NCI-H69 (cell line): Measurements from ENCODE around the gene RFTN1.

Experiments used
- DNase-seq: peaks from one replicate; lab custom pipeline; 2025; lab: John Stamatoyannopoulos, UW

RFTN1 gene

DNA sequence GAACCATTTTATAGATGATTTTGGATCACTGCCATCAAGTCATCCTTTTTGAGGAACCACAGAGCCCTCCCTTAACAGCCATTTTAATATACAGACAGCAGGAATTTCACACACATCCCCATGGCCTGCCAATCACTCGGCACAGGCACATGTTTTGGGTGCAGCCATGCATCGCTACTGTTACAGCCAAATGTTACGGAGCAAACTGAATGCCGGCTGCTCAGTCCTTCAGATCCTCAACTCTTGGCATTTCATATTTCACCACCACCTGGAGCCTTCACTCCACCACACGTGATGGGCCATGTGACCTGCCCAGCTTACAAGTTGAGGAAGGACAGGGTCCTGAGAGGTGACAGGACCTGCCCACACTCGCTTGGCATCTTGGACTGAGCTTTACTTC, 157.7 kb downstream of the RFTN1 start:
- no peak for DNase-seq

DNA sequence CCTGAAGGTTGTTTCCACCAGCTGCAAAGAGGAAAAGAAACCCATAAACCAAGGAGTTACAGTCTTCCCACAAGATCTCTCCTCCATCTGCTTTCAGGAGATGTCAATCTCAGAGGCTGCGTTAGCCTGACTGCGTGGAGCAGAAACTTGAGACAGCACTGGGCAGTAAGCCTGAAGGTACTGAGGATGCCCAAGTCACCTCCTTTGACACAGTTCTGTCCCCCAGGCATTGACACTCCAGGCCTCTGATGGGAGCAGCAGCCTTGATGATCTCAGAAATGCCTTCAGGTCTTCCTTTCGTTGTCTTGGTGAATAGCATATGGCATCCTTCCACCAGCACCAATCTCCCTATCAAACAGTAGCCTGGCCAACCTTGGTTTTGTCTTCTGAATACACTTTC, 159.2 kb downstream of the RFTN1 start:
- no peak for DNase-seq

DNA sequence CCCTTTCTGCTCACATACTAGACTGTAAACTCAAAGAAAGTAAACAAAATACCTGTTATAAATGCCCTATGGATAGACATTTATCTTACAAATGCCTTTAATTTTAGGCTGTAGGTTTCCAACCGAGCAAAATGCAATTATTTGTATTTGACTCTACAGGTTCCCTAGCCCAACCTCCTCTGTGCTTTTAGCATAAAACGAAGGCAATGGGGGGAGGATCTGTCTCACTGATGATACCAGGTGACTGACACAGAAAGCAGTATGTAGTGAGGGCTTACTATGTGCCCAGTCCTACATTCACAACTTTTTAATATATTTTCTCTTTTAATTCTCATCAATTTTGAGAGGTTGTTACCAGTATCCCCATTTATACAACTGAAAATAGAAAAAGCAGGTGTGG, 161.1 kb downstream of the RFTN1 start:
- peak; percentile 67 for DNase-seq

DNA sequence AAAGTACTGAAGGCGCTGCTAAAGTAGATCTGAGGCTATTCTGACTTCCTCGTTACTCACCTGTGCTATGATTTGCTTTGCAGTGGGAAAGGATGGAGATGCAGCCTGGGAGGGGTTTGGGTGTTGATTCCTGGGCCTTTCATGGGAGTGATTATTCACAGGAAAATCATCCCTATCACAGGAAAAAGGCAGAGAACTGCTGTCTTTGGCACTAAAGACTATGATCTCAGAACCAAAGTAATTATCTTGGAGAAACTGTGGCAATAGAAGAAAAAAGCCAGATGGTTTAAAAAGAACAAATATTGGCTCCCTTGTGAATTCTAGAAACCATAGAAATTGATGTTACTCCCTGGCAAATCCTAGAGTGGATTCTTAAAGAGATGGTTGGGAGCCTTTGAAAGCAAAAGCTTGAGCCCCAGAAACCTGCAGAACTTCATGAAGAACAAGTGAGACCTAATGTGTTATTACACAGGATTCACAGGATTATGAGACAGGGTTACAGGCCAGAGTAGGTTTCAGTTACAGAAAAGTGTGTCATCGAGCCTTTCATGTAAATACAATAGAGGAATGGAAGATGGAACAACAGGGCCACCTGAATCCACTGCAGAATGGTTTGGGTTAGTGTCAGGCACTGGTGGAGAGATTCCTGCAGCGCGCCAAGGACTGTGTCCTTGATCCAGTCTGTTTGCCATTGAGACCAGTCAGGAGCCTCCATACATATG, 162.7 kb downstream of the RFTN1 start:
- peak; percentile 69 for DNase-seq

DNA sequence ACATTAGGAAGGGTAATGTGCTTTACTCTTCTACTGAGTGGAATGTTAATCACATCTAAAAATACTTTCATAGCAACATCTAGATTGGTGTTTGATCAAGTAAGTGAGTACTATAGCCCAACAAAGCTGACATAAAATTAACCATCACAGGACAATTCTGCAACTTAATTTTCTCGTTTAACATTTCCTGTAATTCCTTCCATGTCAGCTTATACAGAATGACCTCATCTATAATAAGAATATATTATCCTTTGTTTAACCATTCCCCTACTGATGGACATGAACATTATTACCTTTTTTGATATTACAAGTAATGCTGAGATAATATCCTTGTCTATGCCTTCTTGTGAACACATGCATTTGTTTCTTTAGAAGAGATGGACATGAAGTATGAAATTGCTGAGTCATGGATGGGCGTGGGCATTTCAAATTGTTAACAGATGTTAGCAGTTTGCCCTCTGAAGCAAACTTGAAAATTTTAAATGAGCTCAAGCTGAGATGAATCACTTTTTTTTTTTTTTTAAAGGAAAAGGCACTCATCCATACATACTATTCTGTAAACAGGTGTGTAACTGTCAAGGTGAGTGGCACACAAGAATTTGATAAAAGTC, 163.4 kb downstream of the RFTN1 start:
- peak; percentile 73 for DNase-seq

DNA sequence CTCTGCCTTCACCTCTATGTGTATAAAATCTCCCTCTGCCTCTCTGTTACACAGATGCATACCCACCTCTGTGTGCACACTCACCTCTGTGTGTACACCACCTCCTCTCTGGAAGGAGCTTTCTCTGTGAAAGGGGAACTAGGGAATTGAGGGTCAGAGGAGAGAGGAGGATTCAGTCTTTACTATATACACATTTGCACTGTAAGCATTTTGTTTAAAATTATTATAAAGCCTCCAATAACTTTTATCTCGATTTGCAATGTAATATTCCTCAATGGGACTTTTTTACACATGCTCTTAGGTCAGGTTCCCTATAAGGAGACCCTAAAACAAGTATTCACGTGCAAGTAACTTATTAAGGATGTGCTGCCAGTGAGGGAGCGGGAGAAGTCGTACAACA, 166.0 kb downstream of the RFTN1 start:
- no peak for DNase-seq

DNA sequence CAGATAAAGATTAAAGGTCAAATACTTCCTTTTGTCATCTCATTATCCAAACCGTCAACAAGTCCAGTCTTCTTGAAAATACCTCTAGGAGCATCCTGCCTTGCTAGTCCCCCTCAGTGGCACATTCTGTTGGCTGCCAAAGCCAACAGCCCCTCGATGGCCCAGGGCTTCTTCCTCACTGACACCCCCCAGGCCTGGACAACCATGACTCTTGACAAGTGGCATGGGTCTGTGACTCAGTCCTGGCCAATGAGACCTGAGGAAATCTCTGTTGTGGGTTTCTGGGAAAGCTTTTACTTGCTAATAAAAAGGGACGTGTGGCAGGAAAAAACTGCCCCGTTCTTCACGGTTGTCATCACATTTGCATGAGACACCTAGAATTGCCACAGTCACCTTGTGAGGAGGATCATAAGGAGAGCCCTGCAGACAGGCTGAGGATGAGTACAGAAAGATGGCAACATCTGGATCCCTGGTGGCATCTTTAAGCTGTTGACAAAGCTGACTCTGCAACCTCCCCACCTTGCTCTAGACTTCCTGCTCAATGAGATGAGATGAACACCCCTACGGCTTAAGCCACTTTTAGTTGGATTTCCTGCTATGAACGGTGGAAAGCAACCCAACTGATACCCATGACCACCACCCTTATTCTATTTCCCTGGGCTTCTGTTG, 167.0 kb downstream of the RFTN1 start:
- no peak for DNase-seq

DNA sequence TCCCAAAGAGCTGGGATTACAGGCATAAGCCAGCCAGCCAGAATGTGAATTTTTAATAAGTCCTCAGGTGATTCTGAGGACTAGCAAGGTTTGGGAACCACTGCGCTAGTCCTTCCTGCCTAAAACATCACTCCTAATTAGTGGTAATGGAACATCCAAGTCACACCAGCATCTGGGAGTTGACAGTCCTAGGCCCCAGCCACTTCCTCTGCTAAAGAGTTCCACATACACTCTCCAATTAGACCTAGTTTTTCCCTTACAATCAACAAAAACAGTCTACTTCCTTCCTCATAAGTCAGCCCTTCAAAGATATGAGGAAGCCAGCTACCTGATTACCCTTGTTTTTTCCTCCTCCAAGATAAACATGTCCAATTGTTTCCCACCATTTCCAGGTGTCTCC, 170.4 kb downstream of the RFTN1 start:
- DNase-seq, result no peak

DNA sequence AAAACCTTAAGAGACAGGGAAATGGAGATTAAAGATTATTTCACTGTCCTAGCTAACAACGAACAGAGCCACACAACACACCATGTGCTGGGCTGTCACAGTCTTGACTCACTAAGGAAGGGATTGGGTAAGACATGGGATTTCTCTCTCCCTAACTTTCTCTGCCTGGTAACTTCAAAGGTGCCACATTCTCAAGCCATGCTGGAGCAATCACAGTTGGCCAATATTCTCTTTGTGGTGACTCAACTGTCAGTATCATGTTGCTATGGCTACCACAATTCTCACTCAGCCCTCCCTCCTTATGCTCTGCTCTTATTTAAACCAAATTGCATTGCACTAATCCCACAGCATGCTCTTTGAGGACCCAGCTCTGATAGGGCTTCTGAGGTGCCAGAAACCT, 174.5 kb downstream of the RFTN1 start:
- DNase-seq, result peak; percentile 51

DNA sequence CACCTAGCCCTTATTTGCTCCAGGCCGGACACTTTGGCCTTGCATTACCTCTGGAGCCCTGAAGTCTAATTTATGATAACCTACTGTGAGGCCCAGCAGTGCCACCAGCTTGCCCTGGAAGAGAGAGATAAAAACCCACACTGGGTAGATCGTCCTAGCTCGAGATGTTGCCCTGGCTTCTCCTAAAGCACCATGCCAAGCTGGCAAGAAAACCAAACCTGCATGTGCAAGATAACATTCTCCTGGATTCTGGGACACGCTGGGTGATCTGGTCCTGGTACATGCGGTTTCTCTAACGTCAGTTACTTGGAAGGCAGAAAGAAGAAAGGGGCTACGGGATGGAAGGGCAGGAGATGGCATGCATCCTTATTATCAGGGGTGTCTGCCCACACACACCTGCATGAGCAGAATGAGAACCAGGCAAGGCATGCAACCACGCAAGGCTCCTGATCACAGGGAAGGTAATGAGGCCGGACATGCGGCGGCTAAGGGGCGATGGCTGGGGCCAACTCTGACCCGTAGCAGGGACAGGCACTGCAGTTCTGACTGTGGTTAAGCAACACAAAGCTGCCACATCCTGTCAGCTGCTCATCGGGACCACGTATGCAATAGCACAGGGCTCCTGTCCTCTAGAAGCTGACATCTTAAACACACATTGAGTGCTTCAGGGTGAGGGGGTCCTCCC, 175.5 kb downstream of the RFTN1 start:
- no peak for DNase-seq

DNA sequence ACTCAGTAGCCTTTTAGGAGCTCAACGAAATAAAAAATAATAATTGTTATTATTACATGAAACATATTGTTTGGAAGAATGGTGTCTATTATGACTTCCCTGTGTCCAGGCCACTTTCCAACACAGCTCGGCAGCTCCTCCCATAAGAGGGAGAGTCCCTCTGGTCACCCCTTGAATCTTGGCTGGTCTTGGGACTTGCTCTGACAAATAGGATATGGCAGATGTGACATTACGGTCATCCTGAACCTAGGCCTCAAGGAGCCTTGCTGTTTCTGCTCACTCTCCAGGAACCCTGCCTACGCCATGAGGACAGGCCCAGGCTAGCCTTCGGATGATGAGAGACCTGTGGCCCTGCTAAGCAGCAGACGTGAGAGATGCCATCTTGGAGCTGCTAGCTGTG, 176.7 kb downstream of the RFTN1 start:
- DNase-seq, result no peak

DNA sequence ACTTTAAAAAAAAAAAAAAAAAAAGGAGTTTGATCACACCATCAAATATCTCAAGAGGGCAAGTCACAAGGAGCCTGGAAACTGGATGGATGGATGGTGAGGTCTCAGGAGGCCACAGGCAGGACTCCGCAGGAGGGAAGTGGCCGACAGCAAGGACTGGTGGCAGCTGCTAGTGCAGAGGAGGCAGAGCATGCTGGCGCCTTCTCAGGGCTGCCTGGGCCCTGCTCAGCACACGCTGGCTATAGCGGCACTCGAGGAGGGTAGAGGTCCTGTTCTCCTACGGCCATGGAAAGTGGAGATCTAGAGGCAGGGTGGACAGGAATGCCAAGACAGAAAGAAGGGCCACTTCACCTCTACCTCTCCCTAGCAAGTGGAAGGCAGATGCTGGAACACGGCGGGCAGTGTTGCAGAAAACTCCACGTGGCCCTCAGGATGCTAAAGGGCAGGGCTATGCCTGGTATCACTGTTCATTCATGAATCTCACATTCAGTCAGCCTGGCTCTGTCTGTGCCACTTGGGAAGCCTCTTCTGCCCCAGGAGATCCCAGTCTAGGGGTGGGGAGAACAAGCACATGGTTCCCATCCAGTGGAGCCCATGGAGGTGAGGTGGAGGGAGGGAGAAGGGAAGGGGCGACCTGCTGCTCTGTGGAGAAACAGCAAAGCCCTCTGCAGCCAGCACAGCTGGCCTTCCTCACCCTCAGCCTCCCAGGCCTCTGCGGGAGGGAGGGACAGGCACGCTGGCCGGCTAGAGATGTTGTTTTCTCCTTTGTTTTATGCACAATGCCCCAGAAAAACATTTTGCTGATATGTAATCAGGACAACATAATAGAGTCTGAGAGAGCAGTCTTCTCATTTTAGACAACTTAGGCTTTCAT, 177.5 kb downstream of the RFTN1 start:
- no peak for DNase-seq

DNA sequence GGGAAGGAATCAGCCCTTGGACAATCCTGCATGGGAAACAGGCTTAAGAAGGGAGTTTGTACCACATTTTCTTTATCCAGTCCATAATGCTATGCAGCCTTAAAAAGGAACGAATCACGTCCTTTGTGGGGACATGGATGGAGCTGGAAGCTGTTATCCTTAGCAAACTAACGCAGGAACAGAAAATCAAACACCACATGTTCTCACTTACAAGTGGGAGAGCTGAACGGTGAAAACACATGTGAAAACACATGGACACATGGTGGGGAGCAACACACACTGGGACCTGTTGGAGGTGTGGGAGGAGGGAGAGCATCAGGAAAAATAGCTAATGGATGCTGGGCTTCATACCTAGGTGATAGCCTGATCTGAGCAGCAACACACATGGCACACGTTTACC, 178.2 kb downstream of the RFTN1 start:
- DNase-seq, result no peak

DNA sequence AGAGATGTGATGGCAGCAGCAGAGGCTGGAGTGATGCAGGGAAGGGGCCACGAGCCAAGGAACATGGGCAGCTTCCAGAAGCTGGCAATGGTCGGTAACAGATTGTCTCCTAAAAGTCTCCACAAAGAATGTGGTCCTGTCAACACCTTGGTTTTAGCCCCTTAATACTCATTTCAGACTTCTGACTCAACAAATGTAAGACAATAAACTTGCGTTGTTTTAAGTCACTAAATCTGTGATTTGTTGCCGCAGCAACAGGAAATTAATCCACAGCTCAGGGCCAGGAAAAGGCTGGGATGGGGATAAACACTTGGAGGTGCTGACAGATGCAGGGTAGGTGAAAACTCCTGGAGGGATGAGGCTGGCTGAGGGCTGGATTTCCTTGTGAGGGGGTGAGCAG, 178.6 kb downstream of the RFTN1 start:
- DNase-seq, result no peak

DNA sequence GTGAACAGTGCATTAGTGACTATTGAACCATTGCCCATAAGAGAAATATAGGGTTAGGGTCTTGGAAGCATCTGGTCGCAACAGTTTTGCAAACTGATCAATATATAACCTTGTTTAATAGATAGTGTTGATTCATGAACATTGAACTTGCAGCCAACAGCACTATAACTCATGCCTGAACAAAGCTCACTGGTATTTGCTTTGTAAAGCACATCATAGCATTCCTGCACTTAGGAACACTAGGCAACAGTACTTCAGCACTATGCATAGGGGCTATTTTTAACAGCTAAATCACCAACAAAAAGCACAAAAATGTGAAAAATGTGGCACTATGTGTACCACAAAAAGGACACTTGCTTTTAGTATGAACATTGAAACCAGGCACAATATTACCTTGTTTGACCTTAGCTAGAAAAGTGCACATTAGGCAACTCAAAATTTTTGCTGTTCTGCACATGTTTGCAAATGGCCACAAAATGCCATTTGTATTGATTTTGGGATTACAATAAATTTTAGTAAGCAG, 180.5 kb downstream of the RFTN1 start:
- no peak for DNase-seq

DNA sequence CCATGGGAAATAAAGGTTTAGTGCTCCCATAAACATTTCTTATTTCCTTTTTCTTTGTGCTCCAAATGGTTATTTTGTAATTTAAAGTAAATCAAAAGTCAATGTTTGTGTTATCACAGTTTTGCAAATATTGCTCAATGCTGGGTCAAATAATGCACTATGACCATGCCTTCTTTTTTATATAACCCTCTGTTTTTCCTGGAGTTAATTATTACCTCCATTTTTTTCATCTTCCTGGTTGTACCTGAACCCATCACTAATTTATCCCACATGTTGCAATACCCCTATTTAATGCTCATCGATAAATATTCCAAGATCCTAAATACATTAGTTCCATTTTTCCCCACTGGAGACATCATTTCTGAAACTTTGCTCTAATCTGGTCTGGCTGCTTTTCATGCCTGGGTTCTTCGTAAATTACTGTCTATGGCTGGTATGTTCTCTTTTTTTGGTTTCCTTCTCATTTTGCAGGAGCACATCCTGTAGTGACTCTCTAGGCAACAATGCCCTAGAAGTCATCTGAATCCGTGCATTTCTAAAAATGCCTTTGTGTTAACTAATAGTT, 182.1 kb downstream of the RFTN1 start:
- no peak for DNase-seq

DNA sequence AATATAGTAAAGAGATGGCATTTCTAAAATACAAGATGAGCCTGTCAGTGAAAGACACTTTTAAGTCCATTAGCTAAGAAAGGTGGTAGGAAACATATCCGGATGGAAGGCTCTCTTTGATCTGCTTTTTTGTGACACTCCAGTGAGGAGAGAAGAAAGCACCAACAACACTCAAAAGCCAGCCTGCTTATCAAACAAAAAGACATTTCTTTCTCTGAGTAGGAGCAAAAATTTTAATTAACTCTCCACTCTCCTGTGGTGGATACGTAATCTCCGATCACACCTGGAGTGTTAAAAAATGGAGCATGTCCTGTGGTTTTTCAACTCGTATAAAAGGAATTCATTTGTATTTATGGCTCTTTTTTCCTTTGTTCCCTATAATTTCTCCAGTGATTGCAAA, 183.1 kb downstream of the RFTN1 start:
- DNase-seq, result peak; percentile 48

DNA sequence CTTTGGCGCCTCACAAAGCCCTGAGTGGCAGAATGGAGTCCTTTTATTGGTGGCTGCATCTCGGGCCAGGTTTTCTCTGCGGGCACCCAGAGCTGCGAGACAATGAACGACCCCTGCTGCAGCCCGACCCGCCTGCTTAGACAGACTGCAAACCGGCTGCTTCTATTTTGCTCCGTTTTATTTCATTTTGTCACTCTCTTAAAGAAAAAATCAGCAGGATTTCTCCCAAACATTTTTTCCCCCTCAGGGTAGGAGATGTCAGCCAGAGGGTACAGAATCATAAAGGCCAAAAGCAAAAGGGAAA, 183.7 kb downstream of the RFTN1 start:
- peak; percentile 89 for DNase-seq

DNA sequence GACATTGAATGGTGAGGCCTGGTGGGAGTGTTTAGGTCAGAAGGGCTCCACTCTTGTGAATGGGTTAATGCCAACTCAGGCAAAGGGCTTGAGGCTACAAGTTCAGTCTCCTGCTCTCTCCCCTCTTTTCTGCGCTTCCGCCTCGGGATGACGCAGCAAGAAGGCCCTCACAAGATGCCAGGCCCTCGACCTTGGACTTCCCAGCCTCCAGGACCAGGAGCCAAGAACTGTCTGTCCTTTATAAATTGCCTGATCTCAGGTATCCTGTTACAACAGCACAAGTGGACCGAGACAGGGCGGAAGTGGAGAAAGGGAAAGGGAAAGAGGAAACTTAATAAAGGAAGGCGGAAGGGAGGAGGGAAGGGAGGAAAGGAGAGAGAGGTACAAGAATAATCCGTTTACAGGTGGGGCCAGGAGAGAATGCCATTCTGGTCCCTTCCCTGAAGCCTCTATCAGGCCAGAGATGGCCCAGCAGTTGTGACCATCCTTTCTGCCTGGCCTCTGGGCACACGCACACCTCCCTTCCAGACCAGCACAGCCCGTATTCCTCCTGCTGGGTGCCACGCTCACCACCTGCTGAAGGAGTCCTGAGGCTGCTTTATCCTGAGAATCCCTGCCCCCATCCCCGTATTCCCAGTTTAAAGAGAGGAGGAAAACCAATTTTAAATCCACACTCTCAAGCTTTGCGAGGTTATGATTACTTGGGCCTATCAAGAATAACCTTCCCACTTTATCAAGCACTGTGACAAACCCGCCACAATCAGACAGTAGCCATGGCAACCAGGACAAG, 184.3 kb downstream of the RFTN1 start:
- peak; percentile 71 for DNase-seq

DNA sequence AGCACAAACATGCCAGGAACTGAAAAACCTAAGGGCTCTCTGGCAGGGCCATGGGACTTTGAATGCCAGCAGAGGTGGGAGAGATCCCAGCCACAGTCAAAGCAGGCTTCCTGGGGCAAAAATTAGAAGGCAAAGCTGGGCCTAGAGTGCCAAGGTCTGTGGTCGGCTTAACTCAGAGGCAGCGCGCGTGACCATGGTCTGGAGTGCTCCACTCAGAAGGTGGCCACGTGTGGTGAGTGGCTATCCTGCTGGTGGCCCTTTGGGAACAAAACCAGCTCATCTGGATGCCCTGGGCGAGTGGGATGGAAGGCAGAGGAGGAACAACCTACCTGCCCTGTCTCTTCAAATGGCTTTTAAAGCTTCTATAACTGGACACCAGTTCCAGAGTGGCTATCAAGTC, 185.4 kb downstream of the RFTN1 start:
- no peak for DNase-seq
